K562 (cell line): ENCODE measurements around the gene ZNF546. TPM values are rescaled to one million over a fixed set of nuclear protein-coding genes. Genes with fewer than 3 reads are reported as not detected.
A peak's percentile ranks its signal among the peaks of the same experiment; 100 is the strongest.

Experiments
- ATAC-seq: fragments of 200-7000 bp; cut with Tn5 transposase; 3 replicates; pipeline ENCODE4 v1.9.1; 2020; ENCODE audit warnings: moderate library complexity
- BruUV-seq: library from RNA; stranded (reverse); fragments of 400-500 nt; replicated peaks from 2 replicates; lab custom pipeline; 2021; lab: Mats Ljungman, UMichigan
- CTCF ChIA-PET: fragments of 300-600 bp; formaldehyde crosslinking; extraction: SDS; loops from one replicate; lab custom pipeline; 2021; ENCODE audit warnings: low intra/inter-chr PET ratio; lab: Yijun Ruan, JAX
- POLR2A ChIA-PET: fragments of 300-600, 350-650 bp; sonication (Branson Sonifier 250); formaldehyde crosslinking; extraction: SDS; loops from one replicate; lab custom pipeline; 2021; ENCODE audit warnings: antibody characterized with exemption, inconsistent platforms; lab: Yijun Ruan, JAX
- DNase-seq, 4 experiments: peaks; one replicate each; pipeline versions ENCODE4 v3.0.0 to v3.0.0-alpha.2; 2011 to 2018; ENCODE audit warnings: low spot score in 3 of 4, mixed read lengths in 3 of 4; ENCODE audit errors: extremely low read depth in 1 of 4
- FAIRE-seq: peaks from 2 replicates; lab custom pipeline; 2011; peaks lifted over from hg19 to GRCh38; lab: Jason Lieb, UNC
- H2AFZ ChIP-seq: 2 replicates; pipeline ENCODE4 v1.6.0; 2011; ENCODE audit warnings: low read depth, low read length, control low read depth, inconsistent platforms
- H3K27ac ChIP-seq: fragments of 200-600 bp; 3 replicates; pipeline ENCODE4 v1.8.0; 2011; ENCODE audit warnings: low read depth, mild to moderate bottlenecking, control low read depth, inconsistent platforms, low read length, moderate library complexity, mixed read lengths; ENCODE audit errors: extremely low read depth
- H3K27me3 ChIP-seq, 2 experiments: fragments of 300-600 bp in 1 of 2; 2 replicates in 1 of 2; 3 replicates in 1 of 2; pipeline versions ENCODE4 v1.6.0 to v1.8.0; 2011; ENCODE audit warnings: inconsistent platforms in 2 of 2, low read length in 2 of 2, mild to moderate bottlenecking in 1 of 2, mixed read lengths in 1 of 2, moderate library complexity in 1 of 2; ENCODE audit not compliant: control insufficient read depth in 2 of 2, insufficient read depth in 2 of 2
- H3K36me3 ChIP-seq: fragments of 300-600 bp; 3 replicates; pipeline ENCODE4 v1.8.0; 2011; ENCODE audit warnings: mild to moderate bottlenecking, low read length, inconsistent platforms; ENCODE audit not compliant: control insufficient read depth, insufficient read depth
- H3K4me1 ChIP-seq, 2 experiments: fragments of 200-600 bp in 1 of 2; replicated peaks in 1 of 2; 2 replicates in 1 of 2; 3 replicates in 1 of 2; pipeline versions ENCODE4 v1.5.1 to v1.8.0; 2011; ENCODE audit warnings: inconsistent platforms in 2 of 2, low read length in 2 of 2, mild to moderate bottlenecking in 1 of 2, mixed read lengths in 1 of 2, moderate library complexity in 1 of 2; ENCODE audit not compliant: control insufficient read depth in 2 of 2, insufficient read depth in 2 of 2
- H3K4me2 ChIP-seq: 2 replicates; pipeline ENCODE4 v1.6.1; 2011; ENCODE audit warnings: low read length, control low read depth, inconsistent platforms, mixed read lengths; ENCODE audit not compliant: insufficient read depth
- H3K4me3 ChIP-seq: fragments of 200-600 bp; sonication (generic), shearing (Covaris generic); 2 replicates; pipeline ENCODE4 v1.5.1; 2016; ENCODE audit warnings: control low read depth, inconsistent platforms
- H3K79me2 ChIP-seq: fragments of 200-600 bp; 3 replicates; pipeline ENCODE4 v1.8.0; 2011; ENCODE audit warnings: low read length, inconsistent platforms; ENCODE audit not compliant: control insufficient read depth, insufficient read depth
- H3K9ac ChIP-seq, 2 experiments: 2 replicates each; pipeline versions ENCODE4 v1.6.0 to v1.6.1; 2011; ENCODE audit warnings: low read depth in 2 of 2, low read length in 2 of 2, control low read depth in 1 of 2, inconsistent platforms in 1 of 2, mild to moderate bottlenecking in 1 of 2, mixed read lengths in 1 of 2; ENCODE audit not compliant: insufficient read depth in 1 of 2
- H3K9me1 ChIP-seq: one replicate; pipeline ENCODE4 v1.6.0; 2011; ENCODE audit warnings: inconsistent platforms, mild to moderate bottlenecking, low read length, moderate library complexity; ENCODE audit not compliant: control insufficient read depth, insufficient read depth
- H3K9me3 ChIP-seq: replicated peaks from 2 replicates; pipeline ENCODE4 v1.5.1; 2011; ENCODE audit warnings: low read depth, low read length, inconsistent platforms; ENCODE audit not compliant: control insufficient read depth, insufficient read depth
- H4K20me1 ChIP-seq: replicated peaks from 2 replicates; pipeline ENCODE4 v1.6.1; 2011; ENCODE audit warnings: low read length, inconsistent platforms, mixed read lengths; ENCODE audit not compliant: control insufficient read depth, insufficient read depth
- BDP1 ChIP-seq: IDR thresholded peaks from 3 replicates; pipeline ENCODE4 v1.6.1; 2011; ENCODE audit not compliant: insufficient read length, insufficient read depth
- CLOCK ChIP-seq: fragments of 250-450 bp; sonication (Bioruptor Pico); IDR thresholded peaks from 2 replicates; pipeline ENCODE4 v1.4.0; 2020; ENCODE audit warnings: mild to moderate bottlenecking, moderate library complexity, borderline replicate concordance
- CREB5 ChIP-seq: fragments of 250-450 bp; sonication (Bioruptor Pico); IDR thresholded peaks from 2 replicates; pipeline ENCODE4 v1.5.0; 2020; ENCODE audit warnings: mild to moderate bottlenecking
- ELF1 ChIP-seq: fragments of 200-800 bp; sonication (Bioruptor generic); IDR thresholded peaks from 2 replicates; pipeline ENCODE4 v1.6.1; 2016; ENCODE audit warnings: missing genetic modification characterization, missing compliant biosample characterization
- GABPA ChIP-seq: fragments of 200-800 bp; sonication (Bioruptor generic); conservative IDR thresholded peaks from 2 replicates; pipeline ENCODE4 v1.6.1; 2016; ENCODE audit warnings: low read depth, missing genetic modification characterization, missing compliant biosample characterization
- GTF2E2 ChIP-seq: fragments of 200-800 bp; sonication (Bioruptor generic); IDR thresholded peaks from 2 replicates; pipeline ENCODE4 v1.6.1; 2016; ENCODE audit warnings: missing genetic modification characterization, missing compliant biosample characterization
- HDGF ChIP-seq: fragments of 450-650 bp; IDR thresholded peaks from 2 replicates; pipeline ENCODE4 v1.6.1; 2016
- MEF2D ChIP-seq: conservative IDR thresholded peaks from 2 replicates; pipeline ENCODE4 v1.6.1; 2016; ENCODE audit warnings: low read depth, missing genetic modification characterization, missing compliant biosample characterization
- NEUROD1 ChIP-seq: fragments of 150-350 bp; IDR thresholded peaks from 2 replicates; pipeline ENCODE4 v1.6.1; 2014; ENCODE audit warnings: borderline replicate concordance, low read length, low read depth; ENCODE audit not compliant: partially characterized antibody
- PTRF ChIP-seq: fragments of 450-650 bp; IDR thresholded peaks from 2 replicates; pipeline ENCODE4 v1.6.1; 2016; ENCODE audit warnings: mild to moderate bottlenecking, missing genetic modification characterization, missing compliant biosample characterization
- TCF7 ChIP-seq: sonication (generic); IDR thresholded peaks from 2 replicates; pipeline ENCODE4 v1.6.1; 2016; ENCODE audit warnings: antibody characterized with exemption, borderline replicate concordance
- ZC3H4 ChIP-seq: sonication (generic); formaldehyde crosslinking; IDR thresholded peaks from 2 replicates; pipeline ENCODE4 v1.9.0; 2021; ENCODE audit warnings: missing genetic modification reagents, borderline replicate concordance
- ZNF165 ChIP-seq: fragments of 250-450 bp; sonication (Bioruptor Pico); IDR thresholded peaks from 2 replicates; pipeline ENCODE4 v1.4.0; 2020; ENCODE audit warnings: borderline replicate concordance
- ZNF589 ChIP-seq: fragments of 200-800 bp; sonication (Bioruptor generic); IDR thresholded peaks from 2 replicates; pipeline ENCODE4 v1.6.1; 2016; ENCODE audit warnings: low read depth, missing genetic modification characterization, missing compliant biosample characterization
- ZNF764 ChIP-seq: fragments of 250-450 bp; sonication (Bioruptor Pico); IDR thresholded peaks from 2 replicates; pipeline ENCODE4 v1.4.0; 2020; ENCODE audit warnings: low read depth, mild to moderate bottlenecking, moderate library complexity
- WGBS: fragments of 100-300 bp; shearing (Covaris generic); methylation state at CpG from one replicate; pipeline ENCODE4 v1.1.6; 2016; ENCODE audit warnings: low coverage, mixed read lengths; ENCODE audit not compliant: insufficient coverage; ENCODE audit errors: missing lambda C conversion rate; 5-methylcytosine and 5-hydroxymethylcytosine counted together
- in situ Hi-C: fragments of 300-500 bp; cut with MboI; formaldehyde crosslinking; loops from 4 replicates; pipeline ENCODE4 v1.15.0; 2018; ENCODE audit warnings: inconsistent platforms, mixed read lengths
- intact Hi-C: fragments of 100-400 bp; cut with micrococcal nuclease; formaldehyde crosslinking; loops from 2 replicates; pipeline ENCODE4 v1.14.2; 2022
- polyA plus RNA-seq, 8 experiments: library from polyadenylated mRNA; depleted of rRNA in 4 of 8; stranded (reverse) in 5 of 8; unstranded in 3 of 8; fragments of >200 nt; fragmentation: Nextera tagmentation in 2 of 8; fragmentation: Illumina TruSeq in 1 of 8; extraction: Ambion mirVana in 2 of 8; extraction: Trizol in 1 of 8; gene quantifications; 2 replicates each; pipeline versions ENCODE4 v1.2.1 to v1.2.3, GENCODE V29; 2011 to 2014; ENCODE audit warnings: inconsistent platforms in 1 of 8, missing spikeins in 1 of 8
- total RNA-seq, 7 experiments: library from RNA; depleted of rRNA in 6 of 7; stranded (reverse); fragments of >200 nt in 6 of 7; fragmentation: Illumina TruSeq in 2 of 7; extraction: Trizol in 2 of 7; gene quantifications; 2 replicates each; pipeline versions ENCODE4 v1.2.1 to v1.2.3, GENCODE V29; 2011 to 2021; ENCODE audit warnings: low replicate concordance in 1 of 7

Gene ZNF546
- total and polyA plus RNA-seq, 9 of the 15 experiments (the other 6 are each of a cell fraction or from before 2014, with no cell fraction given) = 0.73 to 5.1 (median 2.2) TPM

- TF ChIP-seq GABPA (tag) = 0 out of 2 replicates have a peak, but pooled peaks have one; percentile 30
- TF ChIP-seq, all 486 proteins: peak for 44
These were observed 27.0 kb upstream of the ZNF546 start (continued) for GRCh38 chr19:39969681-39970424.

GRCh38 chr19:39970425-39970674 is 26.5 kb upstream of the ZNF546 start:
- peak overlapping the region; percentile 95 for H3K4me2 ChIP-seq
- H3K9me3 ChIP-seq = no peaks in the 10 kb centered on the region
- peaks cover 15 to 23% of the 10 kb centered on the region in 2 experiments for H3K4me1 ChIP-seq
- peak overlapping the region; percentile 94 to 97 for H3K9ac ChIP-seq
- in situ Hi-C loops (no loop called here), intact Hi-C loops (no loop called here)
- H3K79me2 ChIP-seq = peaks cover 38% of the 10 kb centered on the region
- FAIRE-seq (no peak), DNase-seq (peak in 1 of 4 experiments; percentile 17), ATAC-seq (no peak; the same call in 1 of the 3 replicates)
- H4K20me1 ChIP-seq = no peaks in the 10 kb centered on the region
- BruUV-seq = TSS peak; percentile 90
- peak overlapping the region; percentile 86 for H2AFZ ChIP-seq
- peaks cover 33% of the 10 kb centered on the region for H3K36me3 ChIP-seq
- CTCF ChIA-PET = no interaction called here
- H3K4me3 ChIP-seq = peak overlapping the region; percentile 84
- POLR2A ChIA-PET = interaction anchor here (0.6 to 2.5 kb wide), 17 partner anchors 9 to 1183 kb away, joined by 3 to 23 read pairs (median 4); partner anchors contain the start of genes FCGBP, RPS16, SNRPA and ZNF546
- no peaks in the 10 kb centered on the region for H3K9me1 ChIP-seq
- H3K27ac ChIP-seq = peak overlapping the region; percentile 87
- WGBS = 0% methylated on average over 11 of the region's 11 CpGs
- no peaks in the 10 kb centered on the region for H3K27me3 ChIP-seq
- TF ChIP-seq MEF2D (0 out of 2 replicates have a peak, but pooled peaks have one; percentile 53), ZNF589 (CRISPR knock-in tag) (peak; percentile 48; the same call in 1 of the 2 replicates), CLOCK (CRISPR knock-in tag) (no peak), GTF2E2 (tag) (peak; percentile 64), ZNF764 (no peak), NEUROD1 (peak; percentile 10), BDP1 (no peak), CREB5 (CRISPR knock-in tag) (no peak), ELF1 (tag) (no peak), HDGF (no peak), TCF7 (no peak), PTRF (tag) (no peak), GABPA (tag) (no peak), ZC3H4 (peak; percentile 77; the same call in 1 of the 2 replicates), ZNF165 (no peak)
